Measurements from ENCODE around the gene BABAM2.

DNA sequence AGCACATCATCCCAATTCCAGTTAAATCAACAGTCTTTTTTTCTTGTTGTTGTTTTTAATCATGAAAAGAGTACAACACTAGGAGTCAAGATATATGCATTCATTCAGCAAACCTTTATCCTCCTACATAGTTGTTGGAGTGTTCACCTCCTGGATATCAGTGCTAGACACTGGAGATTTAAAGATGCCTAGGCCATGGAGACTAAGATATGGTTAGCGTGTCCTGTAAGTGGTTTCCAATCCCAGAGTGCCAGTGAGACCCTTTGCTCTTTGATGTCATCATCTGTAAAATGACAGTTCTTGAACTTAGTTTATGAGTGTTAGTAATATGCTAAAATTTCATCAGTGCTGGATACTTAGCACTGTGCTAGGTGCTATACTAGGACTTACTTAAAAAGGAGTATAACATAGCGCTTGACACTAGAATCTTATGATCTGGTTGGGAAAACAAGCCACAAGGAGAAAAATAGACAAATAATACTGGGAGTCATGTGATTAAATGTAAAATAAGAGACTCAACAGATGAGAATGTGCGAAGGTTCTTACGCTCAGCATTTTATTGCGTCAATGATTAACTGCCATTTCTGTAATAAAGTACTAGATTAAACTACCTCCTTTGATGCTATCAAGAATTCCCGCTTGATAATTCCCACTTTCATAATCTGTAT is 31.5 kb downstream of the BABAM2 start:
- TF ChIP-seq, protein P1, sequence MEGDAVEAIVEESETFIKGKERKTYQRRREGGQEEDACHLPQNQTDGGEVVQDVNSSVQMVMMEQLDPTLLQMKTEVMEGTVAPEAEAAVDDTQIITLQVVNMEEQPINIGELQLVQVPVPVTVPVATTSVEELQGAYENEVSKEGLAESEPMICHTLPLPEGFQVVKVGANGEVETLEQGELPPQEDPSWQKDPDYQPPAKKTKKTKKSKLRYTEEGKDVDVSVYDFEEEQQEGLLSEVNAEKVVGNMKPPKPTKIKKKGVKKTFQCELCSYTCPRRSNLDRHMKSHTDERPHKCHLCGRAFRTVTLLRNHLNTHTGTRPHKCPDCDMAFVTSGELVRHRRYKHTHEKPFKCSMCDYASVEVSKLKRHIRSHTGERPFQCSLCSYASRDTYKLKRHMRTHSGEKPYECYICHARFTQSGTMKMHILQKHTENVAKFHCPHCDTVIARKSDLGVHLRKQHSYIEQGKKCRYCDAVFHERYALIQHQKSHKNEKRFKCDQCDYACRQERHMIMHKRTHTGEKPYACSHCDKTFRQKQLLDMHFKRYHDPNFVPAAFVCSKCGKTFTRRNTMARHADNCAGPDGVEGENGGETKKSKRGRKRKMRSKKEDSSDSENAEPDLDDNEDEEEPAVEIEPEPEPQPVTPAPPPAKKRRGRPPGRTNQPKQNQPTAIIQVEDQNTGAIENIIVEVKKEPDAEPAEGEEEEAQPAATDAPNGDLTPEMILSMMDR (IDR thresholded peaks at IDR 0.05; ENCODE audit: borderline replicate concordance, extremely low read depth, low read length, poor library complexity, severe bottlenecking), result no peak
- no peak for TF ChIP-seq EZH2 (IDR thresholded peaks at IDR 0.05; ENCODE audit: borderline replicate concordance, low read depth, low read length, severe bottlenecking)

All from DND-41 (cell line).